ENCODE results near the gene AIG1.
A peak's percentile ranks its signal among the peaks of the same experiment; 100 is the strongest.

The AIG1 gene

DNA sequence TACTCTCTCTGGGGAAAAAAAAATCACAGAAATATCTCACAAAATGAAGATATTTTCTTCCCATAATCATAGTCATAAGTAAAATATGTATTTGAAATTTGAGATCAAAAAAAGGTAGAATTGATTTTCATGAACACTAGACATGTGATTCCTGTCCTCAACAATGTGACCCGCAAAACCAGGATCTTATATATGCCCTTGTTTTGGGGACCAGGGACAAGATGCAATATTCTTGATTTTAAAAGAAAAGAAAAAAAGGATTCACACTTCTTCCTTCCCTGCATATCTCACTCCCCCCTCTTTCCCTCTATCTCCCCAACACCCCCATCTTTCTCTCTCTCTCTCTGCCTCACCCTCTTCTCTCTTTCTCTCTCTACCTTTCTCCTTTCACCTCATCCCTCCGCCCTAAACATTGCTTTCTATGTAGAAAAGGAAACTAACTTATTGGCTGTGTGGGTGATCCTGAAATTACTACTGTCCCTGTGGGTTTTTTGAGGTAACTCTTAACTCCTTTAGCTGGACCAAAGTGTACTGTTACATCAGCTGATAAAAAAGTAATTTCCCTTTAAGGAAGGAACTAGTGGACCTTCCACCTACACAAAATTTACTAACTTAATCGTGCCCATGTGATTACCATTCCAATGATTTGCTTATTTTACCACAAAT, 85.6 kb downstream of the AIG1 start:
- no peak for TF ChIP-seq CTCF (IDR thresholded peaks at IDR 0.05; ENCODE audit: low read depth, low read length)
- no peak for DNase-seq (ENCODE audit: extremely low read depth, low read depth)

GRCh38 chr6:143149771-143150170, 89.1 kb downstream of the AIG1 start:
- no peak for TF ChIP-seq CTCF (IDR thresholded peaks at IDR 0.05; ENCODE audit: low read depth, low read length)
- DNase-seq (ENCODE audit: extremely low read depth, low read depth), result no peak

GRCh38 chr6:143150281-143150680, 89.6 kb downstream of the AIG1 start:
- DNase-seq (ENCODE audit: extremely low read depth, low read depth), result no peak
- no peak for TF ChIP-seq CTCF (IDR thresholded peaks at IDR 0.05; ENCODE audit: low read depth, low read length)

DNA sequence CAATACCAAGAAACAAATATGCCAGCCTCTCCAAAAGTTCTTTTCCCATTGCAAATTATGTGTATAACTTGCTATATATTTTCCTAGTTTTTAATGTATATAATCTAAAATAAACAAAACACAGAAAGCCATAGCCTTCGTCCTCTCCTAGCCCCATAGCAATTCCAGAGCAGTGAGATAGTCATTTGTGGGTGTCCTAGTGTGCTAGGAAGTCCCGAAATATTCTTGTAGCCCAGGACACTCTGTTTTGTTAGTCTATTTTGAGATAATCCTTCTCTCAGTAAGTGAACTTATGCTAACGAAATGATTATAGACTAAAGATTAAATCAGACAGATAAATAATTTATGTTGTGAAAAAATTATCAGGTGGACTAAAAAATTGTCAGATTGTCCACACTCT, 90.7 kb downstream of the AIG1 start:
- DNase-seq (ENCODE audit: extremely low read depth, low read depth), result no peak
- no peak for TF ChIP-seq CTCF (IDR thresholded peaks at IDR 0.05; ENCODE audit: low read depth, low read length)

GRCh38 chr6:143155681-143156080, 95.0 kb downstream of the AIG1 start:
- TF ChIP-seq CTCF (IDR thresholded peaks at IDR 0.05; ENCODE audit: low read depth, low read length), result no peak
- DNase-seq (ENCODE audit: extremely low read depth, low read depth), result no peak

DNA sequence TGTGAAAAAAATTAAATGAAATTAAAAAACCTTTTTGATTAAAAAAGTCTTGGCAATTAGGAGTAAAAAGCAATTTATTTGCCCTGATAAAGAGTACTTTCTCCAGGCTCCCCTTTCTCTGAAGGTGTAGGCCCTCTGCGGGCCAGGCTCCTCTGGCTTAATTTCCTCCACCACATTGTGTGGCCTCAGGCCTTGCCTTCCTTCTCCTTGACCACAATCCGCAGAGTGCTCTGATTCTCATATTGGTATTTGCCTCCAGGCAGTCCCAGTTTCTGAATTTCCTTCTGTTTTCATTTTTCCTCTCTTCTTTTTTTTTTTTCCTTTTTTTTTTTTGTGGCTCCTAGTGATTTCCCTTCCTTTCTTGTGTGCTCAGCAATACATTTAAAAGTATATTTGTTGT, 96.4 kb downstream of the AIG1 start:
- peak; percentile 39 for DNase-seq (ENCODE audit: extremely low read depth, low read depth)
- TF ChIP-seq CTCF (IDR thresholded peaks at IDR 0.05; ENCODE audit: low read depth, low read length), result no peak

DNA sequence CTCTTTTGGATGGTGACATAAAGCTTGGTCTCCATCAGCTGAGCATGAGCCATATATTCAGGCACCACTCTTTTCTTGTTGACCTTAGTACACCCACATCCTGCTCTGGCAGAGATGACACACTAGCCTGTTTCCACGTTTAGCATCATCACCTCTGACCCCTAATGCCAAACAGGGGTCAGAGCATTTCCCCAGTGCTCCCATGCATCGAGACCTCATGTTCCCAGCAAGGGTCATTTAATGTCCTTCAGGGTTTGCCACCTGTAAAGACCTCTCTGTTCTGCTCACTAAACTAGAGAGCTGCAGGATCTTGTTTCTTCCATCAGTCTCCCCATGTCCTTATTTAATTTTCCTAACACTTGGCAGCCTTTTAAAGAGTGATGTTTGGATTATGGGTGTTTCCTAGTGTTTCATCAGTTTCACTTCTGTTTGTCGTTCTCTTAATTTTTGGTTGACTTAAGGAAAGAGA, 97.5 kb downstream of the AIG1 start:
- no peak for DNase-seq (ENCODE audit: extremely low read depth, low read depth)
- TF ChIP-seq CTCF (IDR thresholded peaks at IDR 0.05; ENCODE audit: low read depth, low read length), result no peak

Data from AG09319 (cell line).